C1 segment of cervical spinal cord (tissue), 14 donors: ENCODE data around the gene AP2A2.

Experiments
- DNase-seq, 14 donors: peaks; one replicate each; lab custom pipeline; 2025; lab: John Stamatoyannopoulos, UW

AP2A2 gene

DNA sequence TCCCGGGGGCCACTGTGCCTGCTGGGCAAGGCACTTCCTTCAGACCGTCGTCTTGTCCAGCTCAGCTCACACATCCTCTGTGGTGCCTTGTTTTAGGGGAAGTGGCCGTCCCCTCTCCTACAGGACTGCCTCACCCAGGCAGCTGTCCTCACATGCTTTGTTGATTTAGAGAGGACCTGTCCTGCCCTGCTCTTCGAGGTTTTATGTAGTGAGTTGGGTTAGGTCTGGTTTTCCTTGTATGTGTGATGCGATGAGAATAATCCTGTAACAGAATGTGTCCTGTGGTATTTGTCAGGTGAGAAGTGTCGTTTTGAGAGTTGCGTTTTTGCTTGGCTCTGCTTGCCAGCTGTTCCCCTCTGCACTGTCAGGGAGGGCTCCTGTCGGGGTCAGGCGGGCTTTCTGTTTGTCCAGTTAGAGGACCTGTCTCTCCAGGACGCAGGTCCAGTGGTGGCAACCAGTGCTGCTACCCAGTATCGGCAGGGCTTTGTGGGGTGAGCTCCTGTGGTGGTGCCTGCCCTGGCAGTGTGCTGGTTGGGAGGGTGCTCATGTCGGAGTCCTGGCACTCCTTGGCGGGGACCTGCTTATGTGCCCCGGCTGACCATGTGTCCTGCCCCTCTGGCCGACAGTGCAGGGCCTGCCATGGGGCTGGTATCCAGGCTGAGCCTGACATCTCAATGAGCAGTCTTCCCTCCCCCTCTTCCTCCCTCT is 69.5 kb downstream of the AP2A2 start:
- no peak for DNase-seq

DNA sequence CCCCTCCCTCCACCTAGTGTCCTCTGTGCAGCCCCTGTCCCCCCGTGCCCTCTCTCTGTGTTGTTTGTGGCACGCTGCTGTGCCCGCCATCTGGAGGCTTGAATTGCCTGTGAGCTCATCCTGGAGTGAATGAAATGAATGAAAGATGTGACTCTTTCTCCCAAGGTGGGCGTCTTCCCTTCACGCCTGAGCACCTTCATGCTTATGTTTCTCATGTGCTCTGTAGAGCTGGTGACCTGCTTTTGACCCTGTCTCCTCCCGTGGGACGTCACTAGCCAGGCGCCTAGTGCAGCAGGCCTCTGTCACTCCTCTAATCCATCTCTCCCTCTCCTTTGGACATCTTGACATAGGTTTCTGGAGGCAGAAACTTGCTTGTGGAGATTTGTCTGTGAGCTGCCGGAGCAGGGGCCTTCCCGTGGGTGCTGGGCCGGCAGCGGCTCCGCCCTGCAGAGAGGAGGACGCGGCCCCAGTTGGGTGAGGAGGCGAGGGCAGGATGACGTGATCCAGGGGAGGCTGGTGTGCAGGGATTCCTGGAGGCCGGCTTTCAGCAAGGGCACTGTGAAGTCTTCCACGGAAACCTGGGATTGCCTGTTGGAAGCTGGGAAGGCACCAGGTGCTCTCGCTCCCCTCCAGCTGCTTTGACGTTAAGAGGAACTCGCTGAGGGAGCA is 70.2 kb downstream of the AP2A2 start:
- peak in 1 of 14 donors; percentile 62 for DNase-seq

DNA sequence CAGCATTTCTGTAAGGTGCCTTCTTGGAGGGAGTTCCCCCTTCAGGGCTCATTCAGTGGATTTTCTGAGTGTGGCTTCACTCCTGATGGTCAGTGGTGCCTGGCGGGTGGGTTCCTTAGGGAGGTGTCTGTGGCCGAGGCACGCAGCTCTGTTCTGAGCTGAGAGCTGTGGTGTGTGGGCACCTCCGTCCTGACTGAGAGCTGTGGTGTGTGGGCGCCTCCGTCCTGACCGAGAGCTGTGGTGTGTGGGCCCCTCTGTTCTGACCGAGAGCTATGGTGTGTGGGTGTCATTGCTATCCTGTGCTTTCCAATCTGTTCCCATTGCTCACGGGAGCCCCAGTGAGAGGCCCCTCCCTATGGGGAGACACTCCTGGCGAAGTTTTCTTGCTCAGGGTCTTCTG is 71.0 kb downstream of the AP2A2 start:
- no peak for DNase-seq

DNA sequence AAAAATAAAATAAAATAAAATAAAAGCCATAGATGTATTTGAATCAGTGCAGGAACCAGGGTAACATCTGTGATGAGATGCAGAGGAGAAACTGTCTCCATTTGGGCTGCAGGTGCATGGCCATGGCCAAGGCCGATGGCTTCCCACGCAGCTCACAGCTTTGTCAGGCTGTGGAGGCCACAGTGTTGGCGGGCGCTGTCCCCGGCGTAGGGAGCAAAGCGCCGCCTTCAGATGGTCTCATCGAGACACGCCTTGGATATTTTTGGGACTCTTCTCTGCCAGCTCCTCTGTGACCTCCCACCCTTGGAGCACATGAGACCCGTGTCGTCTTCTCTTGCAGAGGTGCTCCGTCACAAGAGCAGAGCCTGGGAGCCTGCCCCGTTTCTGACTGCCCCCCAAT is 72.2 kb downstream of the AP2A2 start:
- DNase-seq = no peak

DNA sequence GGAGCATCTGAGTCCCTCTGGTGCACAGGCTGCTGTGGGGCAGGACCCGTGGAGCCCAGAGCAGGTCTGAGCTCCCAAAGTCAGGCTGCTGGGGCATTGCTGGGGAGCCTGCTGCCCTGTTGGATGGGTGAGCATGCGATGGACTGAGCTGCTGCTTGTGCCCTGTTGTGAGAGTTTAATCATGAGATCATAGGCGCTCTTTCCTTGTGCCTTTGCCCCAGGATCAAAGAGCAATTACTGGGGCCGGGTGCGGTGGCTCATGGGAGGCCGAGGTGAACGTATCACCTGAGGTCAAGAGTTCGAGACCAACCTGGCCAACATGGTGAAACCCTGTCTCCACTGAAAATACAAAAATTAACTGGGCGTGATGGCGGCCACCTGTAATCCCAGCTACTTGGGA is 73.3 kb downstream of the AP2A2 start:
- no peak for DNase-seq

DNA sequence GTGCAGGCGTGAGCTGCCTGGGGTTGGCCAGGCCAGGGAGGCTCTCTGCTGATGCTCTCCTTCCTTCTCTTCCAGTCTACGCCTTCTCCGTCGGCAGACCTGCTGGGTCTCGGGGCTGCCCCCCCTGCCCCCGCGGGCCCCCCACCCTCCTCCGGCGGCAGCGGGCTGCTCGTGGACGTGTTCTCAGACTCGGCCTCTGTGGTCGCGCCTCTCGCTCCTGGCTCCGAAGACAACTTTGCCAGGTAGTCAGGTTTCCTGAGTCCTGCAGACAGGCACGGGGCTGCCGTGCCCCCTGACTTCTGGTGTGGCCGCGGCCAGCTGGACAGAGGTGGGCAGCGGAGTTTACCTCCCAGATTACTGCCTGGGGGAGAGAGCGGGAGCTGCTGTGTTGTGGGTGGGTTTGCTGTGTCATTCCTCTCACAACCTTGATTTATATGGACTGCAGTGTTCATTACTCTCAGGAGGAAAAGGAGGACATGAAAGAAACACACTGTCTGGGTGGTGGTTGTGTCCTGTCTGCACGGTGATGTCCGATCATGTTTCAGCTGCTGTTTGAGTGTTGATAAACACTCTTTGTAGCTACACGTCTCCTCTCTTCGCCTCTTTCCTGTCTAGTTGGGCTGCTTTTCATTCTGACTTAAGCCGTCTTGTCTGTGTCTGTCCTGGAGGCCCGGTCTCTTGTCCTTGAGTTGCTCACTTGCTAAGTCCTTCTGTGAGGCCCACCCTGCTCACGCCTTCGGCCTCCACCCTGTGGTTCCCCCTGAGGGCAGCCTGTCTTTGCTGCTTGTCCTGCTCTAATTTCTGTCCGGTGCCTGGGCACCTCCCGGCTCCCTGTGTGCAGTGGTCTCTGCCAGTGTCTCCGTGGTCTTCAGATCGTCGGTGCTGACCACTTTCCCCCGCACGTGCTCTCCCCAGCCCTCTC is 74.9 kb downstream of the AP2A2 start:
- no peak for DNase-seq

DNA sequence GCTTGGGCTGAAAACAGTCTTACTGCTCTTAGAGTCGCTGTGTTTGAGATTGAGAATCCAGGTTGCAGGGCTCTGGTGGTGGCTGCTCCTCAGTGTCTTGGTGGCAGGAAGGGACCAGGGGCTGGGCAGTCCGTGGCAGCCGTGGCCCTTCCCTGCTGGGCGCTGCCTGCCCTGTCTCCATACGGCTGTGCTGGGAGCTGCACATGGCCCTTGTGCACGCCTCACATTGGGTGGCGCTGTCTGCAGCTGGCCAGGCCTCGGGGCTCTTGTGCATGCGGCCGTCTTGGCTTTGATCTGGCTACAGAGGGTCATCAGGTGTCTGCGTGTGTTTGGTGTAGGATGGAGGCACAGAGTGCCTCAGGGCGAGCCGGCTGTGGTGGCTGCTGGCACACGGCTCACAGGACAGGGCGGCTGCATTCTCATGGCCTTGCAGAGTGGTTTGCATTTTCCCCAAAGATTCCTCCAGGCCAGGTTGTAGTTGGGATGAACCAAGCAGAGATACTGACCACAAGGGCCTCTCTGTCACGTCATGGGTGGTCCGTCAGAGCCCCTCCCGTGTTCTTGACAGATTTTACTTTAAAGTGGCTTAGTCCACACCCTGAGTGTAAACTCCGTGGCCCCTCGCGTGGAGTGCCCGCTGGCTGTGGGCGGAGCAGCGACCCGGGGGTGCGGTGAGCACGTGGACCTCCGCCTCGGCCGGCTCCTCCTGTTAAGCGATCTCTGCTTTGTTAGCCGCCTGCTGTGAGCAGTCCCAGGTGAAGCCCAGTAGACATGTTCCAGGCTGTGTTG is 76.1 kb downstream of the AP2A2 start:
- DNase-seq = no peak

DNA sequence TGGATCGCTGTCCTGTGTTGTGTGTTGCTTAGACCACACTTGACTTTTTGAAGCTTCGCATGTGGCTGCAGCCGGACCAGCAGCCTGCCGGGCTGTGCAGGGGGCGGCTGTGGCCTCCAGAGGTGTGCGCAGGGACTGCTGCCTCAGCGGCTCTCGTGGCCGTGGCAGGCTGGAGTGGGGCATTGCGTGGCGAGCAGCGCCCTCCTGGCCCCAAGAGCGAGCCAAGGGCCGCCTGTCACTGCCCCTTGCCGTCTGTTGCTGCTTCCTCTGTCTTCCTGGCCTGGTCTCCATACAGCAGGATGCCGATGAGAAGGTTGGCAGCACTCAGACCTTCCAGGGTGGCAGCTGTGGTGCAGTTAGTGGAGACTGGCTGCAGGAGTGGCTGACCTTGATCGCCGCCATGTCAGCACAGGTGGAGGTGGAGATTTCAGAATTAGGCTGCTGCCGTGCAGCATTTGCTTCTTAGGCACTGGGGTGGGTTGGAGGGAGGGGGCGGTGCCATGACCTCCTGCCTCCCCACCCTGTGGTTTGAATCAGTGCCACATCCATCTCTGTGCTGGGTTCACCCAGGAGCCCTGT is 76.8 kb downstream of the AP2A2 start:
- DNase-seq = no peak

DNA sequence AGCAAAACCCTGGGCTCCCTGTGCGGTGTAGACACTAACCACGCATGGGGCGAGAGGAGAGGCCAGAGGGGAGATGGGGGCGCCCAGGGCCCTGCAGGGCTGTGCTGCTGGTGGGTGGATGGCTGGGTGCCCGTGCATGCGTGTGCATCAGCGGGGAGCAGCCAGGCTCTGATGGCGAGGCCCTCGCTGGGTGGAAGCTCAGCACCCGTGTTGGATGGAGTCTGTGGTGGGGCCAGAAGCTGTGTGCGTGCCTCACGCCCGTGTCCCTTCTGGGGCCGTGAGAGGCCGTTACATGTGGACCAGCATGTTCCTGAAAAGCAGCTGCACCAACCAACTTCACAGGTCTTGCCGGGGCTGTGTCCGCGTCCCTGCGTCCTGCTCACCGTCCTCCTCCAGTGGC is 77.5 kb downstream of the AP2A2 start:
- DNase-seq = no peak

DNA sequence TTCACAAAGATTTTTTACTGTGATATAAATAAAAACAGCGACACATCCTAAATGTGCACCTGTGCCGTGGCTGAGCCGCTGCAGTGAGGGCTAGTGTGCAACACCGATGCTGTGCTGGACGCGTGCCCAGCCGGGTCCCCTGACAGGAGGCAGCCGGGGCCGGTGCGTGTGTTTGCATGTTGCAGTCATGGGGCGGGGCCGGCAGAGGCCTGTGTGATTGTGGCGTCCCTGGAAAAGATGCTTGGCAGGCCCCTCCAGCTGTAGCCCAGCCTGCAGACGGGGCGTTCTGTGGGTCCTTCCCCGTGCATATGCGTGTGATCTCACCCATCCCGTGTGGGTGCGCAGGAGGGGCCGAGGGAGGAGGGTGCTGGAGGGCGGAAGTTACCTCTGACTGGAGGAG is 80.3 kb downstream of the AP2A2 start:
- no peak for DNase-seq

DNA sequence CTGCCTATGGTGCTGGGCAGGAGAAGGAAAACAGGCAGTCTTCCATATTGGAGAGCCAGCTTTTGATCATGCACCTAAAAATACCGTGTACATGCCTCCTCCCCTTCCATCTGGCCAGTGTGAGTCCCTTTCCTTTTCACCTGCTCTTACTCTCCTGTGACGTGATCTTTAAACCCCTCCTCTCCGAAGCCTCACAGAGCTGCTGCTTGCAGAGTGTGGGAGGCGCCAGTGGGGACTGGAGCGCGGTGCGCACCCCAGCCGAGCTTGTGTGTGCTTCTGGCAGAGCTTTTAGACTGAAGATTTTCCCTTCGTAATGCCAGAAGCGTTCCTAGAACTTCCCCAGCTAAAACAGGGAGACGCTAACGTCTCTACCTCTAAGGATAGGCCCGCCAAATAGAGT is 81.1 kb downstream of the AP2A2 start:
- DNase-seq = peak in 2 of 14 donors; percentile 11 to 96

DNA sequence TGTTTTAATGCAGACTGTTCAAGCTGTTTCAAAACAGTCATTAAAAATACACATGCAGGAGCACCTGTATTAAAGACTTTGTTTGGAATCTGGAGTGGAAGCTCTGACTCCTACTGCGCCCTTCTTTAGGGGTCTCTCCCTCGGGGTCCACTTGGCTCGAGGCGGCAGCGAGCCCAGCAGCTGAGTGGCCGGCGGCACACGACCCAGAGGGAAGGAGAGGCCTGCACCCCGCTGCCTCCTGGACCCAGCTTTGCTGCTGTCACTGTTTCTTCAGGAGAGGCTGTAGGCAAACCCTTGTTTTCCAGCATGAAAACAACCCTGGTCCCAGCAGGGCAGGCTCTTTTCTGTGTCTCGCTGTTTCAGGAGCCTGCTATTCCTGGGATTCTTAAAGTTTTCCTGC is 81.6 kb downstream of the AP2A2 start:
- no peak for DNase-seq

DNA sequence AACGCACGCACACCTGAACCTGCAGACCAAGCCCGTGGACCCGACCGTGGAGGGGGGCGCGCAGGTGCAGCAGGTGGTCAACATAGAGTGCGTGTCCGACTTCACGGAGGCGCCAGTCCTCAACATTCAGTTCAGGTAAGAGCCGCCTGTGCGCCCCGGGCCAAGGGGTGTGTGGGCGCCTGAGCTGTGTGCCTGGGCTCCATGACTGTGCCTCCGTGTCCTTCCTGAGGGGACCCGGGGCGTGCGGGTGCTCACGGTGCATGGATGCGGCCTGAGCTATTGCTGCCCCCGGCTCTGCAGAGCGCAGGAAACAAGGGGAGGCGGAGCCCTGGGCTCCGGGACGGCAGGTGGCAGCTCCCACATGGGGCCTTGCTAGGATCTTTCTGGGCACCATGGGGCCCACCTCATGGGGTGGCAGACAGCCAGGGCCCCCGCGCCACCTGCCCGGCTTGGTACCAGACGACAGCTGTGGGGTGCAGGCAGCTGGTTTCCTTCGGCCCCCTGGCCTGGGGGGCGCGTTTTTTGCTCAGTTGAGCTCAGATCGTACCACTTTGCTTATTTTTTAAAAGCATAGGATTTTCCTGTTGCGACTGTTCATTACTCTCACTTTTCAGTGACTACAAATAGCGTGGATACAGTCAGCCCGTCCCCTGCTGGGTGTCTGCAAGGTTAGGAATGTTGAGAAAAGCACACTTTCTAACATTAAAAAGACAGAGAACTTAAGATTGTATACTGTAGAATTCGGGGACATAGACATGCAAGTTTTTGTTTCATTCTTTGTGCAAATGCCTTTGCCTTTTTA is 82.5 kb downstream of the AP2A2 start:
- no peak for DNase-seq

DNA sequence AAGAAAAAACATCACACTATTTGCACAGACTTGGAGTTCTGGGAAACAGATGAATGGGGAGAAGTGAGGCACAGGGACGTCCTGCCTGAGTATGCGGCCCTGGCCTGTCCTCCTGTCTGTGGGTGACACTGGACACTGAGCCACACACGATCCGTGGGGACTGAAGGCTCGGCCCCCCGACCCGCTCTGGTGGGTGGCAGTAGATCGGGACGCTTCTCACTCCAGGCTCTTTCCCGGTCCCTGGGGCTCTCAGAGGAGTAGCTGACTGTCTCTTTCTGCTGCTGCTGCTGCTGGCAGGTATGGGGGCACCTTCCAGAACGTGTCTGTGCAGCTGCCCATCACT is 83.1 kb downstream of the AP2A2 start:
- no peak for DNase-seq

DNA sequence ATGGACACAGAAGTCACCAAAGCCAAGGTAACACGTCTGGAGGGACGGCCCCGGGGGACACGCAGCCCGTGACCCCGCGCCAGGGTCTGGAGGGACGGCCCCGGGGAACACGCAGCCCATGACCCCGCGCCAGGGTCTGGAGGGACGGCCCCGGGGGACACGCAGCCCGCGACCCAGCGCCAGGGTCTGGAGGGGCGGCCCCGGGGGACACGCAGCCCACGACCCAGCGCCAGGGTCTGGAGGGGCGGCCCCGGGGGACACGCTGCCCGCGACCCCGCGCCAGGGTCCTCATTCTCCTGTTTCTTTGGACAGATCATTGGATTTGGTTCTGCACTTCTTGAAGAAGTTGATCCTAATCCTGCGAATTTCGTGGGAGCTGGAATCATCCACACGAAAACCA is 83.7 kb downstream of the AP2A2 start:
- DNase-seq = no peak

DNA sequence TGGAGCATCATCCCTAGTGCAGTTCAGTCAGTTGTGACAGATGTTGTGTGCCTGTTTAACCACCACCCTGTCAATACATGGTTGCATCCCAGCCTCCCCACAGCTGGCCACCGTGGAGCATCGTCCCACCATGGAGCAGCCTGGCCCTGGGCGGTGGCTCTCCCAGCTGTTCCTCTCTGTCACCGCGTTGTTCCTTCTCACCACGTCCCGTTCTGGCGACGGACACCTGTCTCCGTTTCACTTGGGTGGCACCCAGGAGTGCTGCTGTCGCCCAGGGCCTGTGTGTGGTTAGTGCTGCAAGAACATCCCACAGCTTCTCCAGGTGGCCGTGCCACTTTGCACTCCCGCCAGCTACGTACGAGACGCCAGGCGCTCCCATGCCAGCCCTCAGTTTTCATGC is 84.3 kb downstream of the AP2A2 start:
- DNase-seq = no peak

DNA sequence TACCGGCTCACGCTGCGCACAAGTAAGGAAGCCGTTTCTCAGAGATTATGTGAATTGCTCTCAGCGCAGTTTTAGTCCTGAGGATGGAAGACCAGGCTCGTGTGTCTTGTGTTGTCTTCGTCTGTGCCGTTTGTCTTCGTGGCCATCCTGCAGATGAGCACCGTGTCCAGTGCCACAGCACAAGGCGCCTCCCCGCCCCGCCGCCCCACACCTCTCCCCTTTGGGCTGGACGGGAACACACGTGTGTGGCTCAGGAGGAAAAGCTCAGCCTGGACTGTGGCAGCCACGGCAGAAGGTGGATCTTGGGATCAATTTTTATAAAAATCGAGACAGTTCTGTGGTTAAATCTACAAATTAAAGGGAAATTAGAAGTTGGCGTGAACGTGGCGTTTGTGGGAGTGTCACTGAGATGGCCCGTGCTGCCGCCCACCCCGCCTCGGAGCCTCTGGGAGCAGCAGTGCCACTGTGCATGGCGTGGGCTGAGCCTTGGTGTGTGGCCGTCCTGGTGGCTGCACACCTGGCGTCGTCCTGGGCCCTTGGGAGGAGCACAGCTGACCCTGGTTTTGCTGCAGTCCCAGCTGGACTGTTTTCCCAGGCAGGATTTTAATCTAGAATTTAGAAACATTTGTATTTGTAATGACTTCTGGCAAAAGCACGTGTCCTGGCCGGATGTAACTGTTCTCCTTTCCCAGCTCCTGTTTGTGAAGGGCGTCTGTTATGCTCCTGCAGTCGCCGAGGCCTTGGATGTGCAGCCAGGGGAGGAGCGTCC is 85.1 kb downstream of the AP2A2 start:
- DNase-seq = no peak

DNA sequence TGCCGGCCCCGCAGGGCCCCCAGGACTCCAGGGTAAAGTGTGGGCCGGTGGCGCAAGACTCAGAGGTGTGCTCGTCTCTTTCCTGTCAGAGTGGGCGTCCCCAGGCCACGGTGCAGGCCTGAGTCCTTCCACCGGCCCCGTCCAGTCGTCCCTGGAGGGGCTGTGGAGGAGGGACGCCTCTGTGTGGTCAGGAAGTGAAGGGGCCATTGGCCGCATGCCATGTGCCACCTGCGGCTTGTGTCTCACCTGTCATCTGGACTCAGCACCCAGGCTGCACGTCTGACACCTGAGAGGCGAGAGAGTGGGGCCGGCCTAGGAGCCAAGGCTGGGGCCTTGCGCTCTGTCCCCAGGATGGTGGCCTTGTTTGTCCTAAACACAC is 85.6 kb downstream of the AP2A2 start:
- no peak for DNase-seq

DNA sequence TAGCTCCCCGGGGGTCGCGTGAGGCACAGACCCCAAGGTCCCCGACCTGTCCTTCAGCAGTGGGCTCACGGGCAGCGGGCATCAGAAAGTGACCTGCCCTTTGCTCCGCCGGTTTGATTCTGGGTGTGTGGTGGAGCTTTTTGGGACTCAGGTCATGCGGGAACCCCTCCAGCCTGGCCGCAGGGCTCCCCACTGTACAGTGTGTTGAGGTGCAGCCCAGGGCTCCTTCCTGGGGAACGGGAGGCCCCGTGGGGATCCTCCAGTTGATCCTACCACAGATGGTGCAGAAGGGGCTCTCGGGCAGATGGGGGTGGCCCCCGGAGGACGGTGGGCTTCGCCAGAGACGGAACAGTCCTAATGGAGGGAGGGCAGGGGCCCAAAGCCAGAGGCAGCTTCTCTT is 86.6 kb downstream of the AP2A2 start:
- no peak for DNase-seq
